Central memory CD4-positive, alpha-beta T cell (primary cell): ENCODE data around the gene ATP8A1.
"Not testable (repeated sequence)": the region's sequence is repeated elsewhere in the genome, so short reads cannot be mapped to it uniquely, and the experiment has no call there.

ENCODE experiments used
- DNase-seq: peaks from one replicate; pipeline ENCODE4 v3.0.0; 2022

ATP8A1 gene

GRCh38 chr4:42461216-42461615 lies 195.7 kb downstream of the ATP8A1 start:
- not testable (repeated sequence) for DNase-seq

- DNase-seq: no peak
Measured at GRCh38 chr4:42460043-42460442, 196.9 kb downstream of the ATP8A1 start.

GRCh38 chr4:42458657-42459056 lies 198.2 kb downstream of the ATP8A1 start:
- no peak for DNase-seq

DNA sequence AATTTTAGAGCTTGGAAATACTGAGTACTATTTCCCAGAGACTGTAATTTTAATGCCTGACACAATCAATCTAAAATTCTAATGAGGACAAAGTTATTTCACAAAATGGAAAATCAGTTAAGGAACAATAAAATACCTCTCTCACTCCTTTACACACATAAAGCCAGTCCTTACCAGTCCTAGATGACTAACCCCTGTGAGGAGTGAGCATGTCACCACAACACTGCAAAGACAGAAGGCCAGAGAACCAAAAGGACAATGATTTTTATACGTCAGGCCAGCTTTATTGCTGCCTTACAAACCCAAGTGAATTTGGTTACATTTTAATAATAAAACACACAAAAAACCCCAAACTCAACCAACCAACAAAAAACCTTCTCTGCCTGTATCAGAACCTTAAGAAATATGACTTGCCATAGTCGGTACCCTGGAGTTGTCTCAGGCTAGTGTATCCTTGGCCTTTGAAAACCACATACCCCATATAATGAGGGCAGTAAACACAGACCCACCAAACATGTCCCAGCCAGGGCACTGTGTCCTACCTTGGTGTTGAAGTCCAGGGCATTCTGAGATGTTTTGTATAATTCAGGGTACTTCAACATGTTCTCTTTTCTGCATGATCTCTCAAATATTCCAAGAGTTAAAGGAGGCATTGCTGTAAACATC lies 202.0 kb downstream of the ATP8A1 start:
- DNase-seq: no peak

- no peak for DNase-seq
Measured at GRCh38 chr4:42453612-42454011, 203.3 kb downstream of the ATP8A1 start.

DNA sequence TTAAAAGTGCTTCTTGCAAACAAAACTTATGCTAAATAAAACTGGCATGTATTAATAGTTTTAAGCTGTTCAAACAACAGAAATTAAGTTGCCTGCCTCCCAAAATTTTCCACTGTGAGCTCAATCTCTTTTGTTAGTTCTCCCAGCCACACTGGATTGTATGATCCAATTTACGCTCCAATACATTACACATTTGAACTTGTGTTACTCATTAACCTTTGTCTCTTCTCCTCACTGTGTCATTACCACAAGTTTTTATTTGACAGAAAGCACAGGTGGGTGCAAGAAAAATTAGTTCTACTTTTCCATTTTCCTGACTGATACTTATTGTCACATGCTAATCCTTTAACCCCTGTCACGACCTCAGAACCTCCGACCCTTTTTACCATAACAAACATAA lies 204.1 kb downstream of the ATP8A1 start:
- DNase-seq: no peak

- no peak for DNase-seq
Measured at GRCh38 chr4:42446823-42447222, 210.1 kb downstream of the ATP8A1 start.

DNA sequence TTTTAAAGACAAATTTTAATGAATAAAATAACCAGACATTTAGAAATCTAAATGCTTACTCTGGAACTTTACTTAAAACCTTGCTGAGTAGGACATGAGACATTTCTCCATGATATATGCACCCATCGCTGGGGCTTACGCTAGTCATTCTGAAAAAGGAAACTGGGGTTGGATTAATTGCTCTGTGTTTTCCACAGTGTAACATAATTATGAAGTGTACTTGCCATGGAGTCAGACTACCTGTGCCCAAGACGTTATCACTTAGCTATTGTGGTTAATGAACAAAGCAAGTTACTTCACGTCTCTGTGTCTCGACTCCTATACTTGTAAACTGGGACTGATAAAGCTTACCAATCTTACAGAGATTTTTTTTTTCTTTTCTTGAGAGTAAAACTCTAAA lies 211.9 kb downstream of the ATP8A1 start:
- DNase-seq: no peak

DNA sequence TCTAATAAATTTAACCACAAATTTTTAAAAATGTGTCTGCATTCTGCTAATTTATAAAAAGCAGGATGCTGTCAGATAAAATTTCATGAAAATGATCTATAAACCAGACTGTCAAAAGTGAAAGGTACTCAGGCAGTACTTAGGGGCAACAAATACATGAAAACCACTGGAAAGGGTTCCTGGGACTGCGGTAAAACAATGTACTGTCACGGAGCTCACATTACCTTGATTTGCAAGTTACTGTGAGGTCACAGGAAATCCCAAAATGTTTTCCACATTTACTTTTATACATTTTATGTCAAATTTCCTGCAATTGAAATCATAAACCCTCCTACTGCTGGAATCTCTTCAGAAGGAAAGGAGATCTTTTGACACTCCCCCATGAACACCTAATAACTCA lies 214.3 kb downstream of the ATP8A1 start:
- no peak for DNase-seq

DNA sequence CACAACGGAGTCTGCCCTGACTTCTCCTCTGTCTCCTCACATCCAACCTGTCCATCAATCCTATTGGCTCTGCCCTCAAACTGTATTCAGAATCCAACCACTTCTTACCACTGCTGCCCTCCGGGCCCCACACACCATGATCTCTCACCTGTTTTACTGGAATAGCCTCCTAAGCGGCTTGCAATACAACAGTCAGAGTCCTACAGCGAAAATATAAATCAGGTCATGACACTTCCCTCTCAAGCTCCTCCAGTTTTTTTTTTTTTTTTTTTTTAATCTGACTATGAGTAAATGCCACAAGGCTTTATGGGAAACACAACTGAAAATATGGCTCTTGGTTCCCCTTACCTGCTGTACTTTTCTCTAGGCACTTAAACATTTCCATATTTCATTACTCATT lies 216.8 kb downstream of the ATP8A1 start:
- DNase-seq: no peak

DNA sequence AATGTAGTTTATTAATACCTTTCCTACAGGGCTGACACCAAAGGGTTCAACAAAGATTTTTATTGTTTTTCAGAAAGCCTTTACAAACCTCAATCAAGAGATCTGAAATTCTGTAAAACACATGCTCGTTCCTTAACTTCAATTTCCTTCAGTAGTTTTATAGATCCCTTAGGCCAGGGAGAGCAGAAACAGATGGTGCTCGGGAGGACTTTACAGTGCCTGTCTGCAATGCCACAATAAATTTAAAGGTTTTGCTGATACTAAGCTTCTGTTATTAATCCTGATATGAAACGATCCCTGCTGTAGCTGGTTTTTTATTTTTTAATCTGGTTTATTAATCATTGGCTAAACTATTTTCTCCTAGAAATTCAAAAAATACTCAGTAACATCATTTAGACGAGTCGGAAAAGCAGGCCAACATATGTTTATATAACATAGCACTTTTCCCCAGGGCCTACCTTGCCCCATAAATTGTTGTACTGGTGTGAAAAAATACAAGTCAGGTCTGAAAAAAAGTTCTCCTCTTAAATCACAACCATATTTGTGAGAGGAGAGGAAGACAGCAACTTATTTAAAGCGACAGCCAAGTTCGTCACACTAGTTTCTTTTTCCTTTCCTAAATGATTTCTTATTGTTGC lies 219.9 kb downstream of the ATP8A1 start:
- DNase-seq: no peak

GRCh38 chr4:42428036-42428435 lies 228.9 kb downstream of the ATP8A1 start:
- no peak for DNase-seq

GRCh38 chr4:42425146-42426065 lies 231.5 kb downstream of the ATP8A1 start:
- DNase-seq: no peak

- DNase-seq: no peak
Measured at GRCh38 chr4:42420140-42420539, 236.8 kb downstream of the ATP8A1 start.

DNA sequence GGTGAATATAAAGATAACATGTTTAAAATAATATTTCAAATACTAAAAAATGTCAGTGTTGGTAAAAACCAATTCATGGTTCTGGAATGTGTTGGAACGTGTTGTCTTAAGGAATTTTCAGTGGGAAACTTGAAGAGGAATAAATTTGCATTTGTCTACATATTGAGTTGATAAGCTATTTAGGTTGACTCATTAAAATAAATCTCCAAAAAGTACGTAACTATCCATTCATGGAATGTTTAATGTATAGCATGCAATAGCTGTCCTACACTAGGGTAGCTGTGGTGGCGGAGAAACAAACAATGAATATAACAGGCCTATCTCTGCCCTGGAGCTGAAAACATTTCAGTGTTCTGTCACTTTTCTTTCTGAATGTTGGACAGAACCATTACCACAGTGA lies 239.4 kb downstream of the ATP8A1 start:
- no peak for DNase-seq

DNA sequence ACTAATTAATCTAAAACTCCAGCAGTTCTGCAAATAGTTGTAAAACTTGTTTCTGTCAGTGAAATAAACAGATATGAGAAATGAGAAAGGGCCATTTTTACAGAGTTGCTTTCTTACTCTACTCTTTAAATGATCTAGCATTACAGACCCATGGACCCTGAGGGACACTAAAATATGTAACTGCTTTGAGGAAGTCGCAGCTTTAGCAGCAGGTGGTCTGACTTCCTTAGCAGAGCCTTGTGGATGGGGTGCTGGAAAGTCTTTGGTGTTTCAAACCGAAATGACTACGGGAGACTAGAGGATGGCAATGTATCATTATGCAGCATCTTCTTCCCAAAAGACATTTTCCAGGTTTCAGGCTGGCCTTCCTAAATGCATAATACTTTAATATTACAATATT lies 240.9 kb downstream of the ATP8A1 start:
- no peak for DNase-seq

GRCh38 chr4:42415281-42415680 lies 241.6 kb downstream of the ATP8A1 start:
- DNase-seq: no peak

- DNase-seq: no peak
Measured at GRCh38 chr4:42412251-42412650, 244.7 kb downstream of the ATP8A1 start.

DNA sequence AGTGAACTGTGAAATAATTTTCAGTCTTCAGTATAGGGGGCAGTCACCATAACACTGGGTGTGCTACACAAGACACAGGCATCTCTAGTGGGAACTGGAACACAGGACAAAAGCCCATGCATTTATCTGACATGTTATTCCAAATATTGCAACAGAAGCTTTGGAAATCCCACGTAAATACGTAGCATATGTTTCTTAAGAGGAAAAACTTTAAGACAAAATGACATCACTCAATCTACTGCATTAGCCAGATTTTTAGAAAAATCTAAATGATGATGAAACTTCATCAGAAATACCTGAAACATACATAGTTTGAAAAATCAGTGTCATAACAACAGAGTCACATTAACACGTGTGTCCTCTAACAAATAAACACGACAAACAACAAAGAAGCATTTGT lies 245.1 kb downstream of the ATP8A1 start:
- DNase-seq: no peak

DNA sequence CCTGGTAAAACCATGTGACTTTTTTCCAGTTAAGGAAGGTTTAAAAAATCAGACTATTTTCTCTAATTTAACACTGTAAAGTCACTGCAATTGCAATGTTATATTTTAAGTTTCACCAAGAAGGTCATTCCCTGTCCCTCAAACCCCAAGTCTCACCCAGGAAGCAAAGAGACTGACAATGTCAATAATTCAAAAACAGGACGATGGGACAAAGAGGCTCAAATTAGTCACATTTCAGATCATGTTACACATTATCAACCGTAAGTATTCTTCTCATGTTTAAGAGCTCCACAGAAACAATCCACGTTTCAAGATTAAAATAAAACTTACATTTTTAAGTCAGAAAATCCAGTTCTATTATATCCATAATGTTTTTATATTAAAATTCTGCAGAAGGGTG lies 246.5 kb downstream of the ATP8A1 start:
- DNase-seq: no peak

DNA sequence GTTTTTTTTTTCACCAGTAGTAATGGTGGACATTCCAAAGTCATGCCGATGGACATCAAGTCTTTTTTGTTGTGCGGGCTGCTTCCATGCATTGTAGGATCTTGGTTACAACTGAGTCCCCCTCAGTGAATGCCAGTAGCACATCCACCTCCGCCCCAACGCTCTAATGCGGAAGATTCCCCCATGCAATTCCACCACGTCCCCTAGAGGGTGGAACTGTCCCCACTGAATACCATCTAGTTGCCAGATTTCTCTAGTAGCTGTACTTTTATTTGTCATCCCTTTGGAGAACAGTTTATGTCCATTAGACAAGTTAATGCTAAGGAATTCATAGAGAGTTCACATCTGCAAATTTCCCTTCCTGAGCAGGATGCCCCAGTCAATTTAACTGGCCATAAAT lies 252.9 kb downstream of the ATP8A1 start:
- DNase-seq: no peak

DNA sequence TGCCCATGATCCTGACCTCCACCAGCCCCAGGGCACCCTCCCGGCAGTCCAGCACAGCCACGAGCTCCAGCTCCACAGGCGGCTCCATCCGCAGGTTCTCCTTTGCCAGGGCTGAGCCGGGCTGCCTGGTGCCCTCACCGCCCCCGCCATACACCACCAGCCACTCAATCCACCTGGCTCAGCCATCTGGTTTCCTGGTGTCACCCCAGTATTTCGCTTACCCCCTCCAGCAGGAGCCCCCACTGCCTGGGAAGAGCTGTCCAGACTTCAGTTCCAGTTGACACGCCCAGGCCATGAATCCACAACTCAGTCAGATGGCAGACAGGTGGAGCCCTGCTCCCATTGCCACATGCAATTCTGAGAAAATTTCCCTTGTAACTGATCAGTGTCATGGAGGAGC lies 255.7 kb downstream of the ATP8A1 start:
- no peak for DNase-seq

DNA sequence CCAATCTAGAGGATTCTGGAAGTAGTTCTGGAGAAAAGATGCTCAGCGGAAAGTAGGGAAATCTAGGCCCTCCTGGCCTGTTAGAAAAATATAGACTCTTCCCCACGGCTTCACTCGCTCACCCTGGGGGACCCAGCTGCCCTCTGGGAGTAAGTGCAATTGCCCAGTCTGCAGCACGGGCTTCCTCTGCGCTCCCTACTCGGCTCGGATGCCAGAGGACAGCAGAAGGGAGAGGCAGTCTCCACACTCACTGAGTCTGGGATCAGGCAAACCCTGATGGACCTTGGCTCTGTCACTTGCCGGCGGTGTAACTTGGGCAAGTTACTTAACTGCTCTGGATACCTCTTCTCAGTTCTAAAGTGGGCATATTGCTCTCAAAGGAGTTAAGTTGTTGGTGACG lies 257.5 kb downstream of the ATP8A1 start:
- no peak for DNase-seq

DNA sequence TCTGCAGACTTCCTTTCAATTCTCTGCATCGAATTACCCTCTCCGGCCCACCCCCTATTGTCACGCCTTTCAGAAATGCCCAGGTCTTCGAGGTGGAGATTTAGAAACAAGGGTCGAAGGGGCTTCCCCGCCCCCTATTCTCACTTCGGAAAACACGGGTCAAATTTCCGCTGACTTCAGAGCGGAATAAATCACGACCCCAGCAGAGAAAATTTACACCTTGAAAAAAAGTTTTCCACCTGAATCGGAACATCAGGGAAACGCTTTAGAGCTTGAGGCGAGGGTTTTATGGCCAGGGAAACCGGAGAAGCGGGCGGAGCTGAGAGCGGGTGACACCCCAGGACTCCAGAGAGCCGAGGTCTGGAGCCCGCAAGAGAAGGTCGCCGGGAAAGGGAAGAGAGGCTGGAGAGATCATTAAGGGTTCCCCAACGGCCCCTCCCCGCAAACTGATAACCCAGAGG lies 258.0 kb downstream of the ATP8A1 start:
- no peak for DNase-seq
